NOMO-1 (cell line): ENCODE results near the gene PDE6B.
A peak's percentile ranks its signal among the peaks of the same experiment; 100 is the strongest.
"Not testable (repeated sequence)": the region's sequence is repeated elsewhere in the genome, so short reads cannot be mapped to it uniquely, and the experiment has no call there.

Experiments used
- DNase-seq, 2 experiments: peaks; one replicate each; lab custom pipeline; 2025; ENCODE audit not compliant: unreplicated experiment in 2 of 2; lab: John Stamatoyannopoulos, UW

Gene PDE6B

DNA sequence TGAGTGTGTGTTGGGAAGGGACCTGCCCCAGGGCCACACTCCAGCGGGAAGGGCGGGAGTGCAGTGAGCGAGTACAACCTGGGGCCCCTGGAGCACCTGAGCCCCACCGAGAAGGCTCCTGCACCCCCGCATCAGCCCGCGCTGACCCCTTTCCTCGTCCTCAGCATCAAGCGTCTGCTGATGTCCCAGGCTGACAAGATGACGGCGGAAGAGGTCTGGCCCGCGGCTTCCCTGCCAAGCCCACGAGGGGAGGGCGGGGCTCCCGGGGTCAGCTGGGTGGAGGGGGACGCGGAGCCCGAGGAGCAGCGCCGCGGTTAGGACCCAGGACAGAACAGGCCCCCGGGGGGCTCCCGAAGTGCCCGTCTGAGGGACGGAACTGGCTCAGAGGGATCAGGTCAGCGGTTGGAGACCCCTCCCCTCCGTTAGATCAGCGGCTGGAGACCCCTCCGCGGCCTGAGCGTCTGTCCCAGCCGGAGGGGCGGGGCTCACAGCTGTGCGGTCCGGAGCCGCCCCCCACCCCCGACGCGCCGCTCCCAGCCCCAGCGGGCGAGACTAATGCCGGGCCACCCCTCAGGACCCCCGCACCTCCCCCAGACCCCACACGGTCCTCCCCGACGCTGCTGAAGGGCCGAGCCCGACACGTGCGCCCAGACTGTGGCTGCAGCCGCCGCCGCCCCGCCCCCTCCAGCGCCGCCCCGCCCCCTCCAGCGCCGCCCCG lies 55.7 kb downstream of the PDE6B start:
- no peak for DNase-seq

DNA sequence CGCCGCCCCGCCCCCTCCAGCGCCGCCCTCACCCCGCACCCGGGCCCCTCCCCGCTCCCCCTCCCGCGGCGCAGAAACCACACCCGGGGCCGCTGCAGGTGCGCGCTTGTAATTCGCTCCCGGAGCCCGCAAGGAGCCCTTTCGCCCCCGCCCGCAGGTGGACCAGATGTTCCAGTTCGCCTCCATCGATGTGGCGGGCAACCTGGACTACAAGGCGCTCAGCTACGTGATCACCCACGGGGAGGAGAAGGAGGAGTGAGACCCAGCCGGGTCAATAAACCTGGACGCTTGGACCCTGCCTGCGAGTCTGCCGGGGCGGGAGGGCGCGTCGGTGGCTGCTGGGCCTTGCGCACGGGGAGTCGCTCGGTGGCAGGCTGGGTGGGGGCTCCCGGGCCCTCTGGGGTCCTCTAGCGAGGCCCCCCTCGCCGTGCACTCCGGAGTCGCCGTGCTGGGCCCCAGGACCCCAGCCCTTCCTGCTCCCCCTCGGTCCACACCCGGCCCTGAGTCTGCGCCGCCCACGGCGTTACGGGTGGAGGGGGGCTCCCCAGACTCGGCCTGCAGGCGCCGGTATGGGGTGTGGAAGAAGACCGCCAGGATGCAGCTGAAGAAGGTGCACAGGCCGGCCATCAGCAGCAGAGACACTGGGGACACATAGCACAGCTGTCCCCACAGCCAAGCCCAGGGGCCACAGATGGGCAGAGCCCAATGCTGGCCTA lies 56.5 kb downstream of the PDE6B start:
- DNase-seq = no peak

DNA sequence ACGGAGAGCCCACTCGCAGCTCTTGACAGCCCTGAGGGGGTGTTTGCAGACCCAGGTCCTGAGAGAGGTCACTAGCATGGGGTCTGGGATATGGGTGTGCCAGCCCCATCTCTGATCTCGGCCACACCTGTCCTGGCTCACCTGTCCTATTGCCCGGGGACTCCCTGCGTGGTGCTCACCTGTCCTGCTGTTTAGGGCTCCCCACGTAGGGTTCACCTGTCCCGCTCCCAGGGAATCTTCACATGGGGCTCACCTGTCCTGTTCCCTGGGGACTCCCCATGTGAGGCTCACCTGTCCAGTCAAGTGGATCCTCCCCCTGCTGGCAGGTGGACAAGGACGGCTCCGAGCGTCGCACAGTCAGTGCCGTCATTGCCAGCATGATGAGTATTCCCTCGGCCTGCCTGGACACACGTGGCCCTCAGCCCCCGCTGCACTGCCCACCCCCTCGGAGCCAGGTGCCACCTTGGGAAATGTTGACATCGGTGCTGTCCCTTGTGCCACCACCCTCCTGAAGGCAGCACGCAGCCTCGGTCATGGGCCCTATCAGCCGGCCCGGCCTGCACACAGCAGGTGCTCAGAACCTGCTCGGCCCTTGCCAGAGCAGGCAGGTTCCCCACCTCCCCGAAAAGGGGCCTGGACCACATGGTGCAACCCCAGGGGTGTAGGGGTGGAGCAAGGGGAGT lies 57.3 kb downstream of the PDE6B start:
- no peak for DNase-seq

DNA sequence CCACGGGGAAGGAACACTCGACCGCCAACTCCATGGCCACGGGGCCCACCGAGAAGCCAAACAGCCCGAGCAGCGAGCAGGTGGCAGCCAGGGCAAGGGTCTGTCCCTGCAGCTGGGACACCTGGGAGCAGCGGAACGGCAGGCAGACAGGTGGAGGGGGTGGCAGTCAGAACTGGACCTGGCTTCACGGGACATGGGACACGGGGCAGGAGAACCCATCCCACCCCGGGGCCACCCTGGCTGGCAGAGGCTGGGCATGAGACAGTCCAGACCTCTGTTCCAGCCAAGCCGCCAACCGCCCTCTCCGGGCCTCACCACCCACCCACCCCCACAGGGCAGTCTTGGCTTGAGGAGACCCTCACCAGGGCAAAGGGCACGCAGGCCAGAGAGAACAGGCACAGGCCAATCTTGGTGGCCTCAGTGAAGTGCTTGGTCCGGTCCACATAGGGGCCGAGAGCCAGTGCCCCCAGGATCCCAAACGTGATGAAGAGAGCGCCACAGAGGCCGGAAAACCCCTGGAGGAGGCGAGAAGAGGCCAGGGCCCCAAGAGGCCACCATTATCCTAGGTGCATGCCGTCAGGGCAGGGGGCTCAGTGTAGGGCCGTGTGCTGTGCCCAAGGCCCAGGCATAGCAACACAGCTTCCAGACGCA lies 58.0 kb downstream of the PDE6B start:
- DNase-seq = no peak

DNA sequence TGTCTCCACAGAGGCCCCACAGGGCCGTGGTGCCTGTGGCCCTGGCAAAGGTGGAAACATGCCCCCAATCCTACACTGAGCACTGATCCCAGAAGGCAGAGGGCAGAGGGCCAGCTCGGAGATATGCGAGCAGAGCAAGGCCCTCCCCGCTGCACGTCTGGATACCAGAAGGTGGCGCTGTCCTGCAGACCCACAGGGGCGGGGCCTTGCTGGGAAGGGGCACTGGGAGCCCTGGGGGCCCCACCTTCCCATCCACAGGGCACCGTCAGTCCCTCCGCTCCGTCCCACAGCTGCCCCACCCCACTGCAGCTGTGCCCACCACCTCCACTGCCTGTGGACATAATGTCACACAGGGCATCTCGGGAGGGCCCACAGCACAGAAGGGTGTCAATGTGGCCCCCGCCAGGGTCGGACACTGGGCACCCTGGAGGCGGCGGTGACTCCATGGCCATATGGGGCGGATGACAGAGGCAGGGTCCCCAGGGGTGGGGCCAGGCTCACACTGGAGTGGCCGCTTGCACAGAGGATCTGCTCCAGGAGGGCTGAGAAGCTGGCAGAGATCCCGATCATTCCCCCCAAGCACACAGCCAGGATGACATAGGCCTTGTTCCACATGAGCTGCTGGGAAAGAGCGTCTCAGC lies 58.7 kb downstream of the PDE6B start:
- peak in 1 of 2 experiments; percentile 16 for DNase-seq

DNA sequence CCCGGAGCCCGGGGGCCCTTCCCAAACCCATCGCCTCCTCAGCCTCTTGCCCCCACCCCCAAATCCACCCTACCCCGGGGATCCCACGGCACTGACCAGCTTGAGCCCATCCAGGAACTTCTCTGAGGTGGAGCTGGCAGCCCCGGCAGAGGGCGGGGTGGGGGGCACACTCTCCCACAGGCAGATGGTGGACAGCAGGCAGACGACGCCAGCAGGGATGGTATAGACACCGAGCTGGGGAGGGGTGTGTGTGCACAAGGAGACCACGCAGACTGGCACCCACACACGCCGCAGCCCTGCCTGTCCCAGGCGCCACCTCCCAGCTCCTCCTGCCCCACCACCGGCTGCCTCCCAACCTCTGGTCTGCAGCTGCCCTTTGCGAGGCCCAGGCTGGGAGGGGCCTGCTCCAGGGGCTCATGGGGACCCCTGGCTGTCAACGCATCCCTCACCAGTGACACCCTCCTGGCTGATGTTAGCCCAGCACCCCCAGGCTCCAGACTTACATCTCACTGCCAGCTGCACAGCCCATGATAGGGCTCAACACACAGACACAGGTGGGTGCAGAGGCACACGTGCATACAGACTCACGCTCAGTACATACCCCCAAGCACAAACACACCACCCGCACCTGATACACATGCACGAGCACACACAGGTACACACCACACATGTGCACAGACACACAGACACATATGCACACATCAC lies 59.4 kb downstream of the PDE6B start:
- no peak for DNase-seq

DNA sequence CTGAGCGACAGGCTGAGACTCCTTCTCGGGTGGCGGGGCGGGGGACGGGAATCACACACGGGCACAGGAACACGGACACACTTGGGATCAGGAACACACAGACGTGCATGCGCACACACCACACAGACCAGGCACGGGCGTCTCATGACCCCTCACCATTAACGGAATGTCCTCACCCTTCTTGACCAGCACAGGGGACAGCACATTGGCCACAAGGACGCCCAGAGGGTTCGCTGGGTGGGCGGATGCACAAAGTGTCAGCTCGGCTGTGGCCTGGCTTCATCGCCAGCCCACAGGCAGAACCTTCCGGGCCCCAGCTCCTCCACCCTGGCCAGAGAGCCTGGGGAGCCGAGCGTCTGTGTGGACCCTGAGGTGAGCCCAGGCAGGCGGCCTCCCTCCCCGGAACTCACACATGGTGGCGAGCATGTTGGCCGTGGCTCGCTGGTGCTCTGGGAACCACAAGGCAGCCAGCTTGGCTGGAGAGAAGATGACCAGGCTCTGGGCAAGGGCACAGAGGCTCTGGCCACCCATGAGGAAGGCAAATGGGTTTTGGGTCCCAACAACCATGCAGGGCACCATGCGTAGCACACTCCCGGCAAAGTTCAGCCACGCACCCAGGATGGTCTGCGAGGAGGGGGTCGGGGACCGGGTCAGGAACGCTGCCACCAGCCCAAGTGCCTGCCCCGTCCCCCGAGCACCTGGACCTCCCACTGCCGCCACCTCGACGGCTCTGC lies 60.5 kb downstream of the PDE6B start:
- no peak for DNase-seq

DNA sequence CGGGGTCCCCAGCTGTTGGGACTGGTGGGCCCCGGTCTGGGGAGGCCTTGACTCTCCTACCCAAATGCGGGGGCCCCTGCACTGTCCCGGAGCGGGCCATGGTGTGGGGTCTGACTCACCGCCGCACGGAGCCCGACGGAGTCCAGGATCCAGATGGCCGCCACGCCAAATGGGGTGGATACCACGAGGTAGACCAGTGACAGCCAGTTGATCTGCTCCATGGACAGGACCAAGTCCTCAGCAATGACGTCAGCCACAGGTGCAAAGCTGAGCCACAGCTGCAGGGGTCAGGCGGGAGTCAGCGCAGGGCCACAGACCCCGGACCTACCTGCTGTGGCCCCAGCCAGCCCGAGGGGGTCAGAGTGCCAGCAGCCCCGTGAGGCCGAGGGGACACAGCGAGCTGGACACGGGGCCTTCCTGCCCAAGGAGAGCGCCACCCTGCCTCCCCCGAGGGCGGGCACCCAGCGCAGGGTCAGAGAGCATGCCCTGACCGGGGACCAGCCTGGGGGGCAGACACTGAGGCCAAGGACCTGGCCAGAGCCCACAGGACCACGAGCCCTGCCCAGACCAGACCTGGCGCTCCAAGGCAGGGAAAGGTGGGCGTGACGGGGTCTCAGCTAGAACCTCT lies 61.2 kb downstream of the PDE6B start:
- DNase-seq = no peak

DNA sequence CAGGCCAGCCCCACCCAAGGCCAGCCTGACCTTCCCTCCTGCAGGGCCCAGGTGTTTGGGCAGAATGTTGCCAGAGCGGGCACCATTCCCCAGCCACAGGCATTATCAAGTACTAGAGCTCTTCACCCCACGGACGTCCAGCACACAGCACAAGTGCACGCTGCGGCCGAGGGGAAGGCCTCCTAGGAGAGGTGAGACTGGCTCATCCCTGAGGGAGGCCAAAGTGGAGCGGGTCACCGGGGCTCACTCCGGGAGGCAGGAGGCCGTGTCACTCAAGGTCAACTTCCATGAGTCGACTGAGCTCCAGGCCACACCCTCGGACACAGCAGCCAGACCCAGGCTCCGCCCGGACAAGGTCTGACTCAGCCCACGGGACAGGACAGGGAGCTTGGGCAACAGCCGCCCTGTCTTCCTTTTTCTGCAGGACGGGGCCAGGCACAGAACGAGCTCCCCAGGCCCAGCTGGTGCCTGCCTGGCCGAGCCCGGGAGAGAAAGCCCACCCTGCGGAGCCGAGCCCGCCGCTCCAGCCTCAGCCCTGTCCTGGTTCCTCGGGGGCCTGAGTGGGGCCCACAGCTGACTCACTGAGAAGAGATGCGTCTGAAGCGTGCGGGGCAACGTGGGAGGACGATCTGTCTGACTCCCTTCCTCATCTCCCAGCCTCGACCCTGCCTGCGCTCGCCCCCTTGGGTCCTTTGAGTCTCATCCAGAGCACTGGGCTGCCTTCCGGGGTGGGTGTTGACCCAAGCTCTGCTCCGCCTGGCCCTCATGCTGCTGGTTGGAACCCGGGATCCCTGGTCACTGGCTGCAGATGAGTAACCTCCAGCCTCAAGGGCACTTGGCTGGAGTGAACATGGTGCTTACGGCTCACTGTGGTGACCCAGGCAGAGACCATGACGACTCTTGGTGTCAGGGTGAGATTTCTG lies 61.9 kb downstream of the PDE6B start:
- DNase-seq = peak; percentile 81 to 86

DNA sequence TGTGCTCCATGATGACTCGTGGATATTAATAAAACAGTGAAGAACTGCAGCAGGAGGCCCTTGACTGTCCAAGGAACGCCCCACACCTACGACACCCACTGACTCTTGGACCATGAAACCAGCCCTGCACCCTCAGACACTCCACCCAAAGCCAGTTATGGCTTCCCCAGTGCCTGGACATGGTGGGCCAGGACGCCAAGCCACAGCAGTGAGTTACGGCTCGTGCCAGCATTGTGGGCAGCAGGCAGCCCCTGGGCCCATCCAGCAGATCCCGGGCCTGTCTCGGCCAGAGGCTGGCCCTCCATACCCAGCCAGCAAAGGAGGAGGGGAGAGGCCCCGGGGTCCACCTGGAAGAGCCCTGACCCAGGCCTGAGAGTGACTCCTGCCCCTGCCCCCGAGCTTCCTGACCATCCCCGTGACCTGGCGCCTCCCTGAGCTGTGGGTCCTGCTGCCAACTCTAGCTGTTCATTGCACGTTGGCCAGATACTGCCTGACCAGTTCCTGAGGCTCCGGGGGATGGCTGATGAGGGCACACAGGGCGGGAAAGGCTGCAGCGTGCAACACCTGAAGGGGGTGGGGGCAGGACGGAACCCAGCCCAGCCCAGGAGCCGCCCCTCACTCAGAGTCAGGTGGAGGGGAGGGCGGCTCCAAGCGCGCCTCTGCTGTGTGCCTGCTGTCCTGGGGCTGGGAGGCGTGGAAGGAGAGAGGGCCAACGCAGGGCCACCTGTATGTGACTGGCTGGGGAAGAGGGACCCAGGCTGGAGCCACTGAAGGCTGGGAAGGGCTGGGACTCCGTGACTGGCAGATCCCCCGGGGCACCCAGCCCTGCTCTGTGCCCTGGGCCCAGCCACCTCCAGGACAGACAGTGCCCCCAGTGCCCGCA lies 62.8 kb downstream of the PDE6B start:
- DNase-seq = no peak

DNA sequence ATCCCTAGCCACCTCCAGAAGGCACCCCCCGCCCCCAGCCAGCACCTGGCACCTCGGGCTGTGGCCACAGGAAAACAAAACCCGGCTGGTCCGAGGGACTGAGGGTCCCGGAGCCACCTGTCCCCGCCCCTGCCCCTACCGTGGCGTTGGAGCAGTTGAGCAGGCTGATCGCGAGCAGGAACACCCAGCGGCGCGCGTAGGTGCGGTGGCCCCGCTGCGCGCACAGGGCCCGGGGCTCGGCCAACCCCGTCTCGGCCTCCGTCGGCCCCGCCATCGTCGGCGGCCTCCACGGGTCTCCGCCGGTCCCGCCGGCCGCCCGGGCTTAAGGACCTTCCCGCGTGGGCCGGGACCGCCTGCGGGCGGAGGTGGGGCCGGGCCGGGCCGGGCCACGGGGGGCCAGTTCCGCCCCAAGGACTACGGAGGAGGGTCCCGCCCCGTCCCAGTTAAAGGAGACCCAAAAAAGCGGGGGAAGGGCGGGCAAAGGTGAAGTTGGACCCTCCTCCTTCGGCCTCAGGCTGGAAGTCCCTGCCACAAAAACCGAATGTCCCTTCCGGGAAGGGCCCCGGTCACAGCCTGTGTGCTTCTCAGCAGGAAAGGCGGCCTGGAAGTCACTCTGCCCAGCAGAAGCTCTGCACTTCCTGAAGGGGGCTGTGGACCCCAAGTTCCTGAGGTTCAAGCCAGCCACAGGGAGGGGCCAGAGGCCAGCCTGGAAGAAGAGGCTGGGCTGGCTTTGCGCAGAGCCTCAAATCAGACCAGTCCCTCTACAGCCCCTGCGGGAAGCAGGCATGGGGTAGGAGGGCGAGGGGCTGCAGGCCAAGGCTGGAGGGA lies 63.7 kb downstream of the PDE6B start, which contains the start of gene SLC49A3:
TSS of gene SLC49A3 (minus strand) at position 298 of the 828 bp plus-strand sequence. CDS start at position 274, 24 bp downstream.
- peak; percentile 31 to 38 for DNase-seq

DNA sequence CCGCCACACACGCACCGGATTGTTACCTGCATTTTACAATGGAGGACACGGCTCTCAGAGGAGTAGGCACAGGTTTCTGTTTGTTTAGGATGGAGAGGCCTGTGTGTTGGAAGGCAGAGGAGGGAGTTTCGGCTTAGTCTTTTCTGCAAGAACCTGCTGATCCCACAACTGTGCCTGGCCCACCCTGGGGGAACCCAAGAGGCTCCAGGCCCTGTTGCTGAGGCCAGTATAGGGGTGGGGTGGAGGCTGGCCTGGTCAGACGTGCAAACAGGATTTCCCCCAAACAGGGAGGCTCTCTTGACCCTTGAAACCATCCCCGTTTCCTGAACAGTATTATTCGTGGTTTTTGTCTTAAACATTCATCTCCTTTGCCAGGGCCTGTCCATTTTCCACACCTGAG lies 64.3 kb downstream of the PDE6B start:
- DNase-seq = no peak

DNA sequence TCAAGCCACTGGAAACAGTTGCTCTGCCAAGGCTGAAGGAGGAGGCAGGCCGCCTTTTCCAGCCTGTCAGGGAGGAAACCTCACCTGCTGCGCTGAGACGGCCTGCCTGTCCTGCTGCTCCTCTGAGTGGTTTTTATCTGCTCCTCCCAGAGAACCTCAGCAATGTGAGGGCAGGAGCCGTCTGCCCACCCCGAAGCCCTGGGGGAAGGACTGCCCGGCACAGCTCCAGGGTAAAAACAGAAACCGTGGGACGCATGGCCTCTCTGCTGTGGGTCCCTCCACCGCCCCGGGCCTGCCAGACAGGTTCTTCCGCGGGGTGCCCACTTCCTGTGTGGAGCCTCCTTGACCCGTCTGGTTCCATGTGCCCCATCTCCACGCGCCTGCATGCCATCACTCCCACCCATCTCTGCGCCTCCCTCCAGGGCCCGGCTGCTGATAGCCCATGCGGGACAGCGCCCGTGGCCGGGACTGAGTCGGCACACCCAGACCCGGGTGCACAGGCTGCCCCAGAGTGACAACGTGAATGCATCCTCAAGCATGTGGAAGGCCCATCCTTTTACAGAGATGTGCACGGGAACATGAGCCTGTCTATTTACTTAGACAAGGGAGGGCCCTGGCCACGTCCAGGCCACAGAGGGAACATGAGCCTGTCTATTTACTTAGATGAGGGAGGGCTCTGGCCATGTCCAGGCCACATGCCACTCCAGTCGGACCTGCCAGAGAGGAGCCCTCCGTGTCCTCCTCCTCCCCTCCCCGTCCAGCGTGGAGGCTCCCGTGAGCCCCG lies 67.6 kb downstream of the PDE6B start:
- DNase-seq = no peak

DNA sequence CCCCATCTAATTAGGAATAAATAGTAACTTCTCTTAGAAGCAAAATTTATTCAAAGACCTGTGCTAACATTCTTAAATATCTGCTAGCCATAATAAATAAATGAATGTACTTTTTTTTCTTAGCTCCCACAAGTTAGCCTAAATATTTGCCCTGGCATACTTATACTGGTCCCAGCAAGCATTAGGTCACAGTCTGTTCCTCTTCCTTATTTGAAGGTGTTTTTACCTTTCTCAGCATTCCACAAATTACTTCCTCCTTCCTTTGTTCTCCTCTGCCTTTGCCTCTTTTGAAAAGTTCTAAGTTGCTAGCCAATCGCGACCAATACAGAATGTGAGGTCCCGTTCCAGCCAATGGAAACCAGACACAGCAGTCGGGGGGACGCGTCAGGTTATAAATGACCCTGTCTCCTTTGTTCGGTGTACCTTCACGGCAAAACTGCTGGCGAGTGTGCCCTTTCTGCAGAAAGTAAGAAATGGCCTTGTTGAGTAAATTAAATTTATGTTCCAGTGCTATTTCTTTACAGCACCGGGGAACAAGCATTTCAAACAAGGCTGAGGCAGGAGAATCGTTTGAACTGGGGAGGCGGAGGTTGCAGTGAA lies 69.1 kb downstream of the PDE6B start:
- DNase-seq = not testable (repeated sequence)
